C4-2B (cell line): Measurements from ENCODE around the gene TFAP2E.

ENCODE experiments used
- ZFX ChIP-seq: fragments of 450-650 bp; IDR thresholded peaks from 2 replicates; pipeline ENCODE4 v1.6.1; 2017
- TF ChIP-seq, protein P1 (sequence below): fragments of 450-650 bp; conservative IDR thresholded peaks from 2 replicates; pipeline ENCODE4 v1.5.1; 2017; ENCODE audit warnings: mild to moderate bottlenecking

DNA sequence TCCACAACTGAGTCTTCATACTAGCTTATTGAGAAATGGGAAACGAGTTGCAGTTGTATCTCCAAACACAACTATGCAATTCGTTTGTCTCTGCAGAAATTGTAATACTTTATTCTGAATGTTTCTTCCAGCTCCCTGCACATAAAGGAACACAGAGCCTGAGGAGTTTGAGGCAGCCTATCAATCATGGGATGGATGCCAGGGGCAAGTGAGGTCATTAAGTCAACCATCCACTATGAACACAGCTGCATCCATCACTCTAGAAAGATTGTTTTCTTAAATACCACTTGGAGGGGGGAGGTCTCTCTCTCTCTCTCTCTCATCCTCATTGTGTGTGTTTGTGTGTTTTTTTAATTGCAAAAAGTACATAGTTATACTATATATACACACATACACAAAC lies 71.1 kb downstream of the TFAP2E start:
- TF ChIP-seq, protein P1, sequence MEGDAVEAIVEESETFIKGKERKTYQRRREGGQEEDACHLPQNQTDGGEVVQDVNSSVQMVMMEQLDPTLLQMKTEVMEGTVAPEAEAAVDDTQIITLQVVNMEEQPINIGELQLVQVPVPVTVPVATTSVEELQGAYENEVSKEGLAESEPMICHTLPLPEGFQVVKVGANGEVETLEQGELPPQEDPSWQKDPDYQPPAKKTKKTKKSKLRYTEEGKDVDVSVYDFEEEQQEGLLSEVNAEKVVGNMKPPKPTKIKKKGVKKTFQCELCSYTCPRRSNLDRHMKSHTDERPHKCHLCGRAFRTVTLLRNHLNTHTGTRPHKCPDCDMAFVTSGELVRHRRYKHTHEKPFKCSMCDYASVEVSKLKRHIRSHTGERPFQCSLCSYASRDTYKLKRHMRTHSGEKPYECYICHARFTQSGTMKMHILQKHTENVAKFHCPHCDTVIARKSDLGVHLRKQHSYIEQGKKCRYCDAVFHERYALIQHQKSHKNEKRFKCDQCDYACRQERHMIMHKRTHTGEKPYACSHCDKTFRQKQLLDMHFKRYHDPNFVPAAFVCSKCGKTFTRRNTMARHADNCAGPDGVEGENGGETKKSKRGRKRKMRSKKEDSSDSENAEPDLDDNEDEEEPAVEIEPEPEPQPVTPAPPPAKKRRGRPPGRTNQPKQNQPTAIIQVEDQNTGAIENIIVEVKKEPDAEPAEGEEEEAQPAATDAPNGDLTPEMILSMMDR: no peak
- no peak for TF ChIP-seq ZFX
